Fibroblast of villous mesenchyme (primary cell): Measurements from ENCODE around the gene UMODL1. TPM values are rescaled to one million over a fixed set of nuclear protein-coding genes. Genes with fewer than 3 reads are reported as not detected.

Experiments used
- DNase-seq: peaks from one replicate; pipeline ENCODE4 v3.0.0-alpha.2; 2010; ENCODE audit warnings: low read depth
- H3K4me3 ChIP-seq: 2 replicates; pipeline ENCODE4 v1.5.1; 2011; ENCODE audit warnings: low read depth, mild to moderate bottlenecking, low read length
- total RNA-seq: library from RNA; depleted of rRNA; stranded (reverse); fragments of >200 nt; gene quantifications from 2 replicates; pipeline ENCODE4 v1.2.3, GENCODE V29; 2012
- TF ChIP-seq, protein P1 (sequence below): IDR thresholded peaks from 2 replicates; pipeline ENCODE4 v1.5.1; 2012; ENCODE audit warnings: low read depth, mild to moderate bottlenecking, low read length; ENCODE audit not compliant: insufficient read depth

UMODL1 gene
- total RNA-seq, 1 donor, result not detected

DNA sequence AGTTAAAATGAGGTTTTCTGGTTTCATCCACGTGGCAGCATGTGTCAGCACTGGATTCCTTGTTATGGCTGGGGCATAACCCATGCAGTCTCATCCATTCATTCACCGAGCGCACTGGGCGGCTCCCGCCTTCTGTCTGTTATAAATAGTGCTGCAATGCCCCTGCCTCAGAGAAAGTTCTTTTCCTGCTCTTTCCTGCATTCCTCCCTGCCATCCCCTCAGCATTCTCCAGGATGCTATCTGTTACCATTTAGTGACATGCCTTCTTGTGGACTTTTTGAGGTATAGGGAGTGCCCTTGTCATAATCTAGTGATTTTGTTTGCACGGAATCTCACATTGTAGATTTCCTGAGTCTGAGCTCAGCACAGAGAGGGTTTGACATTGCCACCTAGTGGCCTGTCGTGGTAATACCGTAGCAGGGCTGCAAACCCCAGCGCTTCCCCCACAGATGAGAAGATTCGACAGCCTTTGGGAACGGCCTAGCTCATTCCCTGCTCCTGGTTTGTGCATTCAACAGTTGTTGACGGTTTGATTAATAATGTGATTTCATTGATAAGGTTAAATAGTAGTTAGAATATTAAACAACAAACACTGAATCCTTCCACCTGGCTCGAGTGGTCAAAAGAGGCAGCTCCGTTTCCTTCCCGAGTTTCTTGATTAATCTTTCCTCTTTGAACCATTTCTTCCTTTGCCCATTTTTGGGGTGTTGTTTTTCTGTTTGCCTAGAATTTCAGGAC, 46.3 kb downstream of the UMODL1 start:
- TF ChIP-seq, protein P1, sequence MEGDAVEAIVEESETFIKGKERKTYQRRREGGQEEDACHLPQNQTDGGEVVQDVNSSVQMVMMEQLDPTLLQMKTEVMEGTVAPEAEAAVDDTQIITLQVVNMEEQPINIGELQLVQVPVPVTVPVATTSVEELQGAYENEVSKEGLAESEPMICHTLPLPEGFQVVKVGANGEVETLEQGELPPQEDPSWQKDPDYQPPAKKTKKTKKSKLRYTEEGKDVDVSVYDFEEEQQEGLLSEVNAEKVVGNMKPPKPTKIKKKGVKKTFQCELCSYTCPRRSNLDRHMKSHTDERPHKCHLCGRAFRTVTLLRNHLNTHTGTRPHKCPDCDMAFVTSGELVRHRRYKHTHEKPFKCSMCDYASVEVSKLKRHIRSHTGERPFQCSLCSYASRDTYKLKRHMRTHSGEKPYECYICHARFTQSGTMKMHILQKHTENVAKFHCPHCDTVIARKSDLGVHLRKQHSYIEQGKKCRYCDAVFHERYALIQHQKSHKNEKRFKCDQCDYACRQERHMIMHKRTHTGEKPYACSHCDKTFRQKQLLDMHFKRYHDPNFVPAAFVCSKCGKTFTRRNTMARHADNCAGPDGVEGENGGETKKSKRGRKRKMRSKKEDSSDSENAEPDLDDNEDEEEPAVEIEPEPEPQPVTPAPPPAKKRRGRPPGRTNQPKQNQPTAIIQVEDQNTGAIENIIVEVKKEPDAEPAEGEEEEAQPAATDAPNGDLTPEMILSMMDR, result peak; percentile 95
- H3K4me3 ChIP-seq, result peak overlapping the region; percentile 44
- peak; percentile 76 for DNase-seq

DNA sequence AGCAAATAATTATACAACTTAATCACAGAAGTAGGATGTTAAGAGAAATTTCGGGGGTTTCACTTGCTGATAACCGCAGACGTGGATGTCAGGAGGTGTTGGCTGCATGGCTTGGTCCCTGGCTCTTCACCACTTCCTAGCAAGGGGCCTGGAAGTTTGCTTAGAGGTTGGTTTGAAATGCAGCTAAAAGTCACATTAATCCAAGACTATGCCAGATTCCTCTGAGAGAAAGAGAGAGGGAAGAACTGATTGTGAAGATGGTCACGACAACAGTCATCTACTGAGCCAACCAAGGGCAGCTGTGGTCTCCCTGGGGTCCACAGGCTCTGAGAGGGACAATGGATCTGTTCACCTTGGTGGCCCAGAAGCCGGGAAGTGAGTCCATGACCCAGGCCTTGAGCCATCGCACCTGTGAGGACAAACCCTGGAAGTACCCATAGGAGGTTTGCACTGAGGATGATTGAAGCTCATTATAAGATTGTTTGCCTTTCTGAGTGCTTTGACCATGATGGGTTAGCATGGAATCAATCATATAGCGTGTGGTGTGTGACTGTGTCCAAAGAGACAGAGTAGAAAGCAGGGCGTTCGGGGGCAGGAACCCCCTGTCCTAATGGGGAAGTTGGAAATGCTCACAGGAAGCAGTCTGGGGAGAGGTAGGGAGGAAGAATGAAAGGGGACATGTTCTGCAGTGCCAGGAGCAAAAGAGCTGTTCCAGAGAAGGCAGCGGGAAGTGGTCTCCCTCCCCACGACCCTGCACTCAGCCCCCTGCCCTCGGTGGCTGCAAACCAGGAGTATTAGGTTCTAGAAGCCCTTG, 47.1 kb downstream of the UMODL1 start:
- TF ChIP-seq, protein P1, result no peak
- H3K4me3 ChIP-seq, result no peak overlapping the region
- no peak for DNase-seq

DNA sequence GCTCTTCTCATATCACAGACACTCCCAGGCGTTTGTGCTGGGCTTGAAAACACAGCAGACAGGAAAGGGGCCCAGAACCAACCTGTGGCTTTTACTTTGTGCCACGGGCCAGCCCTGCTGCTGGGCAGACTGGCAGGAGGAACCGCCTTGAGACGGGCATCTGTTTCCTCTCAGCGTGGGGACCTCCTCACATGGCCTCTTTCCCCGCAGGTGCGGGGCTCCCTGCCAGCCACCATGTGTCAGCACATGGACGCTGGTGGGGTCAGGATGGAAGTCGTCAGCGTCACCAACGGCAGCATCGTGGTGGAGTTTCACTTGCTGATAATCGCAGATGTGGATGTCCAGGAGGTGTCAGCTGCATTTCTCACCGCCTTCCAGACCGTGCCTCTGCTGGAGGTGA, 47.8 kb downstream of the UMODL1 start:
- TF ChIP-seq, protein P1, result no peak

DNA sequence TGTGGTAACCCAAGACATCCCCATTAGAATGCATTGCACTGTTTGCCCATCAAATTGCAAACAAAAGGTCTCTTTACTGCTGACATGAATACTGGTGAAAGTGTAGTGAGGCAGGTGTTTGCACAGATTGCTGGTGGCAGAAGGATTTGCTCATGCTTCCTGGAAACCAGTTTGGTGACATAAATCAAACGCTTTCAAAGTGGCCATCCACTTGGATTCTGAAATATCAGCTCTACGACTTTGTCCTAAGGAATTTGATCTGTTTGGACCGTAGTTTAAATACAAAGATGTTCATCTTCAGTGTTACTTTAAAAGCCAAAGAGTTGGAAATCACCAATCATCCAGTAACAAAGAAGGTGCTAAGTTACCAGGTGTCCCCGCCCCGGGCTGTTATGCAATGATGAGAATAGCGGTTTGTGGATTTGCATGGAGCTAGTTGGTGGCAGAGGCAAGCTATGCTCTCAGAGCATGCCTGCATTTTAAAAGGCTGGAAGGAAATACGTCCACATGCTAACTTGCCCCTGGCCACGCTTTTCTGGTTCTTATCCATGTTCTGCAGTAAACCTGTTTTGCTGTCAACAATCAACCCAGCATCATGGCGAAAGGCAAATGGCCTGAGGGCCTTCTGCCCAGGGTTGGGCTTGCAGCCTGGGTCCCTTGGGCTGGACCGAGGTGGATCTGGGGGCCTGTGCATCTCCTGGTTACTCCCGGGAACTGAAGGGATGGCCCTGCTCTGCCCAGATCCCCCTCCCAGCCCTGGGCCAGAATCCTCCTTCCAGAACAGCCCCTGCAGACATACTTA, 49.2 kb downstream of the UMODL1 start:
- no peak for DNase-seq
- TF ChIP-seq, protein P1, result no peak
- H3K4me3 ChIP-seq, result no peak overlapping the region

More for the DNA sequence above, 47.8 kb downstream of the UMODL1 start:
- no peak overlapping the region for H3K4me3 ChIP-seq
- DNase-seq, result no peak

DNA sequence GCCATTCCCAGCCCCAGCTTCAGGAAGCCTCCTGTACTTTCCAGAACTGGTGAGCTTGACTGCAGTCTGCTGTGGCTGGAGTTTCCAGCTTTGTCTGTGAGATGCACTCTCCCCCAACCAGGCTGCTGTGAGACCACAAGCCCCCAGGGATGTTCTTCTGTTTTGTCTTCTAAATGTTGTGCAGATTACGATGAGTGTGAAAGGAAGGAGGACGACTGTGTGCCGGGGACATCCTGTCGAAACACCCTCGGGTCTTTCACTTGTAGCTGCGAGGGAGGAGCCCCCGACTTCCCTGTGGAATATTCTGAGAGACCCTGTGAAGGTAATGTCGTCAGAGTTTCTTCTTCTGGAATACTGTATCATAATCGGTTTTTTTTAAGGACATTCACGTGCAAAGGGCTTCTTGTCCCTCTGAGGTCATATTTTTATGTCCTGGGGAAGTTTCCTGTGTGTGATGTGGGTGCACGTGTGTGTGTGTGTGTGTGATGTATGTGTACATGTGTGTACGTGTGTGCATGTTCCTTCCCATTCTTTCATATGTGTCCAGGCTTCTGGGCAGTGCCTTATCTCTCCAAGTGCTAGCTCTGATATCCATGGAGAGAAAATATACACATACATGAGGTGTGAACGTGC, 49.9 kb downstream of the UMODL1 start:
- H3K4me3 ChIP-seq, result no peak overlapping the region
- no peak for DNase-seq
- TF ChIP-seq, protein P1, result no peak

DNA sequence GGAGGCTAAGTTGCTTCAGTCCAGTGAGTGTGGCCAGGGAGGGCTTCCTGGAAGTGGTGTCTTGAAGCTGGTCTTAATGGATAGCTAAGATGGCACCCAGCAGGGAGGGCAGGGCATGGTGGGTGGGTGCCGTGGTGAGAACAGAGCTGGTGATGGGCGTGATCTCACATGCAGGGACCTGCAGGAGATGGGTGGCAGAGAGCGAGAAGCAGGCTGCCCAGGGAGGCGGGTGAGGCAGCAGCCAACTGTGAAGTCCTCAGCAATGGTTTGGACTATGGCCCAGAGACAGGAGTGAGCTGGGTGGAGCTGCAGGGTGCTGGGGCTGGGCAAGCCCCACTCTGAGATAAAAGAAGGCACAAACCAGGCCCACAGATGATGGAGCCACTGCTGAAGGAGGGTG, 50.7 kb downstream of the UMODL1 start:
- TF ChIP-seq, protein P1, result no peak
- no peak overlapping the region for H3K4me3 ChIP-seq
- DNase-seq, result no peak
